DOHH2 (cell line): Measurements from ENCODE around the gene PGS1.

Source experiments
- H3F3A ChIP-seq: fragments of 200-600 bp; sonication (generic), shearing (Covaris generic); 2 replicates; pipeline ENCODE4 v1.6.0; 2016; ENCODE audit warnings: antibody characterized with exemption, mild to moderate bottlenecking; ENCODE audit not compliant: control insufficient read depth, insufficient read depth
- H3K27ac ChIP-seq: fragments of 200-600 bp; sonication (generic); 2 replicates; pipeline ENCODE4 v1.5.1; 2014; ENCODE audit warnings: low read depth, mild to moderate bottlenecking, low read length, moderate library complexity
- H3K27me3 ChIP-seq: fragments of 200-600 bp; sonication (generic); 2 replicates; pipeline ENCODE4 v1.6.1; 2014; ENCODE audit warnings: mild to moderate bottlenecking, low read length, mixed read lengths; ENCODE audit not compliant: control insufficient read depth
- H3K36me3 ChIP-seq: fragments of 200-600 bp; sonication (generic); 2 replicates; pipeline ENCODE4 v1.6.1; 2014; ENCODE audit warnings: mild to moderate bottlenecking, low read length, moderate library complexity, mixed read lengths; ENCODE audit not compliant: control insufficient read depth
- H3K4me1 ChIP-seq: fragments of 200-600 bp; sonication (generic); 2 replicates; pipeline ENCODE4 v1.6.1; 2014; ENCODE audit warnings: mild to moderate bottlenecking, low read length, mixed read lengths; ENCODE audit not compliant: control insufficient read depth
- H3K4me2 ChIP-seq: fragments of 200-600 bp; sonication (generic); 2 replicates; pipeline ENCODE4 v1.6.0; 2014; ENCODE audit warnings: mild to moderate bottlenecking, low read length, moderate library complexity
- H3K4me3 ChIP-seq: fragments of 200-600 bp; sonication (generic); 2 replicates; pipeline ENCODE4 v1.5.1; 2014; ENCODE audit warnings: mild to moderate bottlenecking, low read length, mixed read lengths
- H3K79me2 ChIP-seq: fragments of 200-600 bp; sonication (generic); 2 replicates; pipeline ENCODE4 v1.6.1; 2014; ENCODE audit warnings: mild to moderate bottlenecking, low read length, mixed read lengths; ENCODE audit not compliant: control insufficient read depth
- H3K9me2 ChIP-seq: fragments of 200-600 bp; sonication (generic); replicated peaks from 2 replicates; pipeline ENCODE4 v1.6.1; 2014; ENCODE audit warnings: mild to moderate bottlenecking, low read length, mixed read lengths; ENCODE audit not compliant: control insufficient read depth
- H3K9me3 ChIP-seq: fragments of 200-600 bp; sonication (generic); 2 replicates; pipeline ENCODE4 v1.6.1; 2014; ENCODE audit warnings: antibody characterized with exemption, low read length, mixed read lengths; ENCODE audit not compliant: control insufficient read depth, insufficient read depth
- H4K20me1 ChIP-seq: fragments of 200-600 bp; sonication (generic); 2 replicates; pipeline ENCODE4 v1.6.0; 2014; ENCODE audit warnings: low read depth, mild to moderate bottlenecking, antibody characterized with exemption, low read length, moderate library complexity; ENCODE audit not compliant: control insufficient read depth, insufficient read depth
- CTCF ChIP-seq: fragments of 200-600 bp; sonication (generic); IDR thresholded peaks from one replicate; pipeline ENCODE4 v1.5.1; 2014; ENCODE audit warnings: antibody characterized with exemption, mild to moderate bottlenecking, low read depth, low read length; ENCODE audit not compliant: poor library complexity, severe bottlenecking
- EZH2phosphoT487 ChIP-seq: fragments of 200-600 bp; sonication (generic); IDR thresholded peaks from 2 replicates; pipeline ENCODE4 v1.6.1; 2017; ENCODE audit warnings: borderline replicate concordance, mild to moderate bottlenecking, antibody characterized with exemption, low read length, moderate library complexity, mixed read lengths

The PGS1 gene

GRCh38 chr17:78357177-78357586, 21.3 kb upstream of the PGS1 start:
- TF ChIP-seq CTCF (no peak), EZH2phosphoT487 (no peak)
- Histone ChIP-seq H3K79me2 (no peaks in the 10 kb centered on the region), H3F3A (no peaks in the 10 kb centered on the region; the same call in 1 of the 2 replicates), H3K4me3 (no peak overlapping the region), H3K4me1 (peaks cover 50% of the 10 kb centered on the region), H3K27me3 (peaks cover 85% of the 10 kb centered on the region), H3K9me3 (no peaks in the 10 kb centered on the region), H3K4me2 (peak overlapping the region; percentile 63), H3K27ac (no peak overlapping the region), H3K9me2 (no peaks in the 10 kb centered on the region), H3K36me3 (no peaks in the 10 kb centered on the region), H4K20me1 (peaks cover 8% of the 10 kb centered on the region)

GRCh38 chr17:78357672-78358537, 20.5 kb upstream of the PGS1 start:
- Histone ChIP-seq H3F3A (no peaks in the 10 kb centered on the region; the same call in 1 of the 2 replicates), H4K20me1 (peaks cover 8% of the 10 kb centered on the region), H3K36me3 (no peaks in the 10 kb centered on the region), H3K4me1 (peaks cover 44% of the 10 kb centered on the region), H3K9me2 (no peaks in the 10 kb centered on the region), H3K27ac (no peak overlapping the region), H3K27me3 (peaks cover 87% of the 10 kb centered on the region), H3K9me3 (no peaks in the 10 kb centered on the region), H3K4me2 (no peak overlapping the region), H3K79me2 (no peaks in the 10 kb centered on the region), H3K4me3 (no peak overlapping the region)
- TF ChIP-seq CTCF (no peak), EZH2phosphoT487 (no peak)

- Histone ChIP-seq H3K27me3 (peaks cover 84% of the 10 kb centered on the region), H3K9me2 (no peaks in the 10 kb centered on the region), H3K4me3 (no peak overlapping the region), H3K36me3 (no peaks in the 10 kb centered on the region), H3K4me2 (no peak overlapping the region; the same call in 1 of the 2 replicates), H3K27ac (no peak overlapping the region), H3K4me1 (peaks cover 37% of the 10 kb centered on the region), H3F3A (no peaks in the 10 kb centered on the region; the same call in 1 of the 2 replicates), H3K9me3 (no peaks in the 10 kb centered on the region), H3K79me2 (no peaks in the 10 kb centered on the region), H4K20me1 (peaks cover 8% of the 10 kb centered on the region)
- TF ChIP-seq EZH2phosphoT487 = peak; percentile 60; the same call in 1 of the 2 replicates
- TF ChIP-seq CTCF = no peak
These were observed 19.7 kb upstream of the PGS1 start for GRCh38 chr17:78358538-78359320.
